ENCODE data around the gene EPHB1.

Gene EPHB1

GRCh38 chr3:135258916-135259315, 463.9 kb downstream of the EPHB1 start:
- no peak for DNase-seq (ENCODE audit: low read depth in 2 of 2)

DNA sequence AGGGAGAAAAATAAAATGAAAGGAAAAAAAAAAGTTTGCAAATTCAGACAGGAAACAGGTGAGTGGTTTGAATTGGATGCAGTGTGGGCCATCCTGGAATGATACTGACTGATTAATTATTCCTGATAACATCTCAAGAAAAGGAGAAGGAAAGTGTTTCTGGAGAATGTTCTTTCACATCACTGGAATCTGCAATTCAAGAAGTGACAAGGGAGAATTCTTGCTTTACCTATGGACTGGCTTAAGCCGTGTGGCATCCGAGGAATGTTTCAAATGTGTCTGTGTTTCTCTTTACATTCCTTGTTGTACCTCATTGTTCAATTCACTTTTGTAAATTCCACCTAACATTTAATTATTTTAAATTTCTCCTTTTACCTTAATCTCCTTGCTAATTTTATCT, 465.0 kb downstream of the EPHB1 start:
- DNase-seq (ENCODE audit: low read depth in 2 of 2) = no peak

GRCh38 chr3:135261214-135261775, 466.2 kb downstream of the EPHB1 start:
- DNase-seq (ENCODE audit: low read depth in 2 of 2) = no peak

- no peak for DNase-seq (ENCODE audit: low read depth in 2 of 2)
These were observed 466.9 kb downstream of the EPHB1 start for GRCh38 chr3:135261916-135262315.

DNA sequence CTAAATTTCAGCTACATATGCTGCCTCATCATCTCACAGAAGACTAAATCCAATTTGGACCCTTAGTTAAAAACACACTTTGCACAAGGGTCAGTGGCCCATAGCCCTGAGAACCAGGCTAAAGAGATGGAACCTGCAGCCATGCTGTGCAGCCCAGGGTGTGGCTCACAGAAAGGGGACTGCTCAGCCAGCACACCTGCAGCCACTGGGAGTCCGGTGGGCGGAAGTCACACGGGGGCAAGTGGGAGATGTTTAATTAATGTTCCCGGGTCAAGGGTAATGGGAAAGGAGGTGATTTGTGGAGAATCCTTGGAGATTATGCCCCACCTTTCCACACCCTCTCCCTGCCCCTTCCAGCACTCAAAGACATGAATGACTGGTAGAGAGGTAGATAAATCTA, 467.4 kb downstream of the EPHB1 start:
- DNase-seq (ENCODE audit: low read depth in 2 of 2) = no peak

DNA sequence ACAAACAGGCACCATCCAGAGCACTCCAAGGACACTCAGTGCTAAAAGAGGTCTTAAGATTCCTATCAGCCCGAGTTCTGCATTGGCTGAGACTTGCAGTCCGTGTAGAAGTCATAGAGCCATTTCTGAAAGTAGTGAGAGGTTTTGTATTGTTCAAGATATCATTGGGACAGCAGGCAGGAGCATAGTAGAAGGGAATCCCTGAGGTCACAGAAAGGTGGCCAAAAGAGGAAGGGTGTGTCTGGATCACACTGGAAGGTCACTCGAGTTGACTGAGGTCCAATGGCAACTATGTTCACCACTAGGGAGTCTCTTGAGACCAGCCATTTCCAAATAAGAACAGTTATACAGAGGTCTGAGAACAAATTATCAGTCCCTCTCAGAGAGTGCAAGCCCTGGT, 468.3 kb downstream of the EPHB1 start:
- no peak for DNase-seq (ENCODE audit: low read depth in 2 of 2)

DNA sequence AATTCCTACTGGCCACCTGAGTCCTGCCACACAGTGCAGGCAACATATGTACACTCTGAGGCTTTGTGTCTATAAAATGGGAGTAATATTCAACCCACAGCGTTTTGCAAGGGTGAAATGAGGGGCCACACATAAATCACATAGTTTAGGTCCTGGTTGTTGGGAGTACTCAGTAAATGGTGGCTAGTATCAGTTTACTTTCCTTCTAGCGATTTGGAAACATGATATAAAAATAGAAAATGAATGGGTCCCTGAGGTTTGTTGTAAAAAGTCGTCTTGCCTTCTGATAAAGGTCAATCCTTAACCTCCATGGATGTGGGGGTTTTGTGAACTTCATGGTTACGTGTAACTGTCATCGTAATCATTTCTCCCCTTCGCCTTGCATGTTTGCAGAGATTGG, 472.4 kb downstream of the EPHB1 start:
- DNase-seq (ENCODE audit: low read depth in 2 of 2) = no peak

DNA sequence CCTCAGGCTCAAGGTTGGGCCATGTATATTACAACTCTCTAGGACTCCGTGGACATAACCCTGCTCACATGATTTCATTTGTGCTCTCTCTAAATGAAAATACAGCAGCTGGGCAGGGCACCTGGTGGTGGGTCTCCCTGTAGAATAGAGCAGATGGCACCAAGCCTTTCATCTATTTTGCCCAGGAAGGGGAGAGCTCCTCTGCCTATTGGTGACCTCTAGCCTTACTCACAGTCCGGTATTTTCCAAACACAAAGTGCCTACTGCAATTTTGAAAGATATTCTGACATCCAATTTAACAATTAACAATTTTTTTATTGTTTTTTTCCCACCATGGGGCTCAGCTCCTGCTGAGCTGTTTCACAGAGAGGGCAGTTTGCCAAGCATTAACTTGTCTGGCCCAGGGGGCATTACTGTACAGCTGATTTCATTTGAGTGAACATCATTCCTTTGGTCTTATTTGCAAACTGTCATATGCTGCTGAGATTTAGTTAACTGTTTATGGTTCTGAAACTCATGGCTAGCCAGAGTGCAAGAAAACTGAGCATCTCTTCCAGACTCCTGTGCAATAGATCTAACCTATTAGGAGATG, 474.0 kb downstream of the EPHB1 start:
- DNase-seq (ENCODE audit: low read depth in 2 of 2) = no peak

DNA sequence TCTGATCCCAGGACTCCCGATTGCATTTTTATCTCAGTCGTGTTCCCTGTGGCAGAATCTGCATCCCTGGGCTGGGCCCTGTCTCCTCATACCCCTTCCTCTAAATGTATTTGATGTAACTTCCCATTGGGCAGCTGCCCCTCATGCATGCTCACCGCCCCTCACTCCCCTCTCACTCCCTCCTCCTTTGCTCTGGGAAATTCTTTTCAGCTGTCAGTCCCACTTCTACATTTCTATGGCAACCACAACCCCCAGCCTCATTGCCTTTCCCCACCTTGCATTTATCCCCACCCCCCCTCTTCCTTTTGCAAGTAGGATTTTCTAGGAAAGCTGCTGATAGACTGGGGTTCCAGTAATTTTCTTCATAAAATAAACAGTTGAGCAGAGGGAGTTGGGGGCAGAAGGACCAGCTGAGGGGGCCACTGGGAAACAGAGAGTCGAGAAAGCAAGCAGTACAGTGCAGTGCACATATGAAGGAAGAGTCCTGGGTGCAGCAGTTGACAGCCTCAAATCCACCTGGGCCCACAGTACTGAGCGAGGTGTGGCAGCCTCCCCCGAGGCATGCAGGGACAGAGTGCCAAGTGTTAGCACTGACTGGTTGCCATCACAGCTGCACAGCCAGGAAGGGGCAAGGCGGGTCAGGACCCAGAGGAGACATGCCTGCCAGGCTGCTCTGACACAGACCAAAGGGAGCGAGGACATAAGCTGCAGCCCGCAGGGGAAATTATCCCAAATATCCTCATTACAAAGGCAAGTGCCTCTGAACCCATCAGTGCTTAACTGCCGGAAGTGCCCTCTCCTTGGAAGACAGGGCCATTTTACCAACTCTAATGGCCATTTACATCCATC, 476.3 kb downstream of the EPHB1 start:
- DNase-seq (ENCODE audit: low read depth in 2 of 2) = no peak

DNA sequence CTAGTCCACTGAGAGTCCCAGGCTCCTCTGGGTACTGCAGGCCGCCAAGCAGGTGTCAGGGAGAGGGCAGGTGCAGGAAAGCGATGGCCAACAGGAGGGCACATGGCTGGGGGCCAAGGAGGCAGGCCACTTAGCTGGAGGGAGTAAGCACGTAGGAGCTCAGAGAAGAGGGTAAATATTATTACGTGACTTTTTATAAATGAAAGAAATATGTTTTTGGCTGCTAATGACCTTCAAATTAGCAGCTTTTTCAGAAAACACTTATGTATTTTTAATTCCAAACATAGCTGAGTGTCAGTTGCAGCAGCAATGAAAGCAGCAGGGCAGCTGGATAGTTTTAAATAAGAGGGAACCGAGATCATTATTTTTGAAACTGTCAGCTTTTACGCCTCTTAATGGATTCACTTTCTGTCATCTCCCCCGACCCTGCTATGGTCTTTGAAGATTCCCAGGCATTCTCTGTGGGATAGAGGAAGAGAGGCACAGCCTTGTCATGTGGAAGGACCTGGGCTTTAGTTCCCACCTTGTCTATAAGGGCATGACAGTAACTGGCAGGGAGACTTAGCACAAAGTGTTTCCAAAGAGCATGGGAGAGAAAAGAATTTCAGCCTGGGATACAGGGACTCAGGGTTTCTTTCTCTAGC, 477.1 kb downstream of the EPHB1 start:
- DNase-seq (ENCODE audit: low read depth in 2 of 2) = no peak

GRCh38 chr3:135292162-135292561, 497.1 kb downstream of the EPHB1 start:
- no peak for DNase-seq (ENCODE audit: low read depth in 2 of 2)

- DNase-seq (ENCODE audit: low read depth in 2 of 2) = no peak
These were observed 506.6 kb downstream of the EPHB1 start for GRCh38 chr3:135301670-135302069.

DNA sequence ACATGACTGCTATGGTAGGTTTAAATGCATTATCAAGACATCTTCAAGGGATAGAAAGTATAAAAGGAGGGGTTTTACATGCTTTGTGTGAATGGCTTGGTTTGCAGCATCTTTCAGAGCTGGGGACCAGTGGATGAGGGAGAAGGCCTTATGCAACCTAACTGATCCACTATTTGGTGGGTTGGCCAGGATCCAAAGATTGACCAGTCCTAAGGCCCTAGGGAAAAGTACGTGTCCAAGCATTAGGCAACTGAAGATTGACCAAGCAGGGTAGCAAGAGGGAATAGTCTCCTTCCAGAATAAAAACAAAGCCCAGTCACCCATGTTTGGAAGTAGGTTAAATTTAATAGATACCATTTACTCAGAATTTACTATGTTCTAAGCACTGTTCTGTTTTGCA, 509.3 kb downstream of the EPHB1 start:
- no peak for DNase-seq (ENCODE audit: low read depth in 2 of 2)

Data from stimulated activated CD8-positive, alpha-beta memory T cell treated with anti-CD3 and anti-CD28 coated beads, Interleukin-15, amount 100 ng/mL, for 4 hours (primary cell).